HepG2 (cell line): ENCODE measurements around the gene OMA1. TPM values are rescaled to one million over a fixed set of nuclear protein-coding genes. Genes with fewer than 3 reads are reported as not detected.

Experiments
- AHR ChIP-seq: IDR thresholded peaks from 2 replicates; pipeline ENCODE4 v1.6.1; 2018; ENCODE audit warnings: missing genetic modification reagents, missing compliant biosample characterization
- BATF2 ChIP-seq: sonication (generic); formaldehyde crosslinking; IDR thresholded peaks from 2 replicates; pipeline ENCODE4 v1.8.0; 2022; ENCODE audit warnings: mild to moderate bottlenecking, missing genetic modification reagents, moderate library complexity
- CBX2 ChIP-seq, 2 experiments: fragments of 200-600 bp in 1 of 2; sonication (generic); formaldehyde crosslinking in 1 of 2; IDR thresholded peaks; 2 replicates each; pipeline versions ENCODE4 v1.7.0 to v1.8.1; 2018 to 2022; ENCODE audit warnings: low read depth in 2 of 2, low read length in 1 of 2, mild to moderate bottlenecking in 1 of 2, missing genetic modification reagents in 1 of 2
- CSRNP2 ChIP-seq: sonication (generic); formaldehyde crosslinking; conservative IDR thresholded peaks from 2 replicates; pipeline ENCODE4 v1.8.0; 2022; ENCODE audit warnings: low read depth, missing genetic modification reagents
- GABPA ChIP-seq, 2 experiments: IDR thresholded peaks; 2 replicates each; pipeline ENCODE4 v1.6.1; 2011 to 2016; ENCODE audit warnings: low read depth in 2 of 2, low read length in 1 of 2, missing biosample characterization in 1 of 2, missing genetic modification characterization in 1 of 2
- GABPB1 ChIP-seq: IDR thresholded peaks from 2 replicates; pipeline ENCODE4 v1.6.1; 2016; ENCODE audit warnings: mild to moderate bottlenecking, missing genetic modification reagents, moderate library complexity, missing compliant biosample characterization
- HNRNPLL ChIP-seq: fragments of 200-400 bp; formaldehyde crosslinking; IDR thresholded peaks from 2 replicates; pipeline ENCODE4 v1.6.1; 2017; ENCODE audit warnings: mild to moderate bottlenecking, low read depth, low read length; ENCODE audit not compliant: poor library complexity, severe bottlenecking
- POLR2A ChIP-seq, 2 experiments: IDR thresholded peaks; 2 replicates each; pipeline ENCODE4 v1.6.1; 2011; ENCODE audit warnings: low read depth in 2 of 2, low read length in 2 of 2, mild to moderate bottlenecking in 1 of 2, moderate library complexity in 1 of 2; ENCODE audit not compliant: insufficient read depth in 1 of 2
- TRIM22 ChIP-seq: fragments of 450-650 bp; IDR thresholded peaks from 2 replicates; pipeline ENCODE4 v1.6.1; 2017
- TRIM24 ChIP-seq: sonication (generic); formaldehyde crosslinking; IDR thresholded peaks from 2 replicates; pipeline ENCODE4 v1.8.0; 2022; ENCODE audit warnings: mild to moderate bottlenecking, missing genetic modification reagents
- XBP1 ChIP-seq: sonication (generic); formaldehyde crosslinking; IDR thresholded peaks from 2 replicates; pipeline ENCODE4 v1.5.0; 2020; ENCODE audit warnings: missing genetic modification reagents
- ZBTB43 ChIP-seq: sonication (generic); formaldehyde crosslinking; conservative IDR thresholded peaks from 2 replicates; pipeline ENCODE4 v1.4.0; 2020; ENCODE audit warnings: missing genetic modification reagents
- ZFP36 ChIP-seq: fragments of 150-350 bp; IDR thresholded peaks from 2 replicates; pipeline ENCODE4 v1.6.1; 2018; ENCODE audit warnings: borderline replicate concordance, low read length, low read depth; ENCODE audit not compliant: partially characterized antibody
- ZNF256 ChIP-seq: sonication (generic); formaldehyde crosslinking; conservative IDR thresholded peaks from 2 replicates; pipeline ENCODE4 v1.4.0; 2020; ENCODE audit warnings: missing genetic modification reagents
- ZNF274 ChIP-seq: sonication (generic); formaldehyde crosslinking; IDR thresholded peaks from 2 replicates; pipeline ENCODE4 v1.5.1; 2020; ENCODE audit warnings: mild to moderate bottlenecking, missing genetic modification reagents
- ZNF331 ChIP-seq: sonication (generic); formaldehyde crosslinking; IDR thresholded peaks from 2 replicates; pipeline ENCODE4 v1.4.0; 2020; ENCODE audit warnings: missing genetic modification reagents
- ZNF512B ChIP-seq: sonication (generic); formaldehyde crosslinking; IDR thresholded peaks from 2 replicates; pipeline ENCODE4 v1.5.1; 2020; ENCODE audit warnings: missing genetic modification reagents, mild to moderate bottlenecking, borderline replicate concordance
- ZNF691 ChIP-seq: sonication (generic); formaldehyde crosslinking; IDR thresholded peaks from 2 replicates; pipeline ENCODE4 v1.4.0; 2020; ENCODE audit warnings: missing genetic modification reagents, low read depth, mild to moderate bottlenecking, borderline replicate concordance
- ZNF7 ChIP-seq: IDR thresholded peaks from 2 replicates; pipeline ENCODE4 v1.6.1; 2016; ENCODE audit warnings: missing biosample characterization, missing genetic modification reagents
- ZNF772 ChIP-seq: sonication (generic); formaldehyde crosslinking; IDR thresholded peaks from 2 replicates; pipeline ENCODE4 v1.5.0; 2020; ENCODE audit warnings: mild to moderate bottlenecking, missing genetic modification reagents
- polyA plus RNA-seq, 8 experiments: library from polyadenylated mRNA; depleted of rRNA in 3 of 8; stranded (reverse) in 7 of 8; unstranded in 1 of 8; fragments of >200 nt; fragmentation: Illumina TruSeq in 4 of 8; extraction: Trizol in 4 of 8; gene quantifications; 2 replicates each; pipeline versions ENCODE4 v1.2.1 to v1.2.3, GENCODE V29; 2011 to 2016; ENCODE audit warnings: low read depth in 4 of 8, missing spikeins in 1 of 8, mixed read lengths in 1 of 8; ENCODE audit not compliant: insufficient read depth in 1 of 8
- total RNA-seq, 5 experiments: library from RNA; depleted of rRNA; stranded (reverse); fragments of >200 nt; fragmentation: Illumina TruSeq; extraction: Trizol; gene quantifications; 2 replicates each; pipeline ENCODE4 v1.2.3, GENCODE V29; 2016; ENCODE audit warnings: low read depth in 1 of 5

OMA1 gene
- total and polyA plus RNA-seq, 2 of the 13 experiments (the other 11 are each of a cell fraction or from before 2014, with no cell fraction given) = 7.0 to 26.9 TPM

GRCh38 chr1:58546520-58547308 is at the start of gene OMA1 (continued):
- TF ChIP-seq CSRNP2 (CRISPR knock-in tag) (no peak), ZFP36 (no peak), ZNF7 (no peak), BATF2 (no peak), AHR (CRISPR knock-in tag) (no peak), ZNF772 (no peak), TRIM22 (no peak), ZNF274 (CRISPR knock-in tag) (no peak), ZNF331 (CRISPR knock-in tag) (peak; percentile 55; the same call in 1 of the 2 replicates), XBP1 (CRISPR knock-in tag) (0 out of 2 replicates have a peak, but pooled peaks have one; percentile 29), HNRNPLL (peak; percentile 73), CBX2 (IDR thresholded peaks at IDR 0.05; ENCODE audit: low read depth, low read length) (no peak), CBX2 (CRISPR knock-in tag; IDR thresholded peaks at IDR 0.05; ENCODE audit: low read depth) (no peak), TRIM24 (CRISPR knock-in tag) (no peak), GABPA (IDR thresholded peaks at IDR 0.05; ENCODE audit: low read depth, low read length) (peak; percentile 52), GABPA (CRISPR knock-in tag; IDR thresholded peaks at IDR 0.05; ENCODE audit: low read depth) (peak; percentile 84), GABPB1 (CRISPR knock-in tag) (peak; percentile 92), ZNF256 (CRISPR knock-in tag) (0 out of 2 replicates have a peak, but pooled peaks have one; percentile 28), ZNF691 (no peak; the same call in 1 of the 2 replicates), ZBTB43 (CRISPR knock-in tag) (0 out of 2 replicates have a peak, but pooled peaks have one; percentile 61), POLR2A (IDR thresholded peaks at IDR 0.05; ENCODE audit: insufficient read depth in 1 of 2, low read depth in 2 of 2, low read length in 2 of 2) (peak; percentile 78 to 84), ZNF512B (CRISPR knock-in tag) (no peak)
